GM15510 (cell line): Measurements from ENCODE around the gene MIPOL1.

Experiments used
- POLR2A ChIP-seq: IDR thresholded peaks from 3 replicates; pipeline ENCODE4 v1.6.1; 2011; ENCODE audit warnings: borderline replicate concordance; ENCODE audit not compliant: insufficient read length; ENCODE audit errors: extremely low read depth

Gene MIPOL1

GRCh38 chr14:37179896-37180502 is 17.7 kb upstream of the MIPOL1 start:
- TF ChIP-seq POLR2A = no peak

- TF ChIP-seq POLR2A = no peak
Observed at GRCh38 chr14:37181441-37181840, 16.3 kb upstream of the MIPOL1 start.

- TF ChIP-seq POLR2A = no peak
Observed at GRCh38 chr14:37185670-37186069, 12.1 kb upstream of the MIPOL1 start.

GRCh38 chr14:37186865-37187264 is 10.9 kb upstream of the MIPOL1 start:
- no peak for TF ChIP-seq POLR2A

GRCh38 chr14:37187294-37187693 is 10.4 kb upstream of the MIPOL1 start:
- TF ChIP-seq POLR2A = no peak

- no peak for TF ChIP-seq POLR2A
Observed at GRCh38 chr14:37194698-37195097, 3.0 kb upstream of the MIPOL1 start.

- TF ChIP-seq POLR2A = no peak
Observed at GRCh38 chr14:37195327-37195726, 2.4 kb upstream of the MIPOL1 start.

GRCh38 chr14:37196604-37197420 is 925 bp upstream of the MIPOL1 start:
- TF ChIP-seq POLR2A = no peak

- TF ChIP-seq POLR2A = no peak
Observed at GRCh38 chr14:37198273-37198598, 499 bp downstream of the MIPOL1 start.

- TF ChIP-seq POLR2A = no peak
Observed at GRCh38 chr14:37198907-37199306, 1.2 kb downstream of the MIPOL1 start.

- TF ChIP-seq POLR2A = no peak
Observed at GRCh38 chr14:37201724-37202123, 4.0 kb downstream of the MIPOL1 start.

- no peak for TF ChIP-seq POLR2A
Observed at GRCh38 chr14:37202265-37202664, 4.5 kb downstream of the MIPOL1 start.

GRCh38 chr14:37202812-37203211 is 5.1 kb downstream of the MIPOL1 start:
- no peak for TF ChIP-seq POLR2A

- no peak for TF ChIP-seq POLR2A
Observed at GRCh38 chr14:37203423-37203822, 5.7 kb downstream of the MIPOL1 start.

- TF ChIP-seq POLR2A = no peak
Observed at GRCh38 chr14:37210448-37210847, 12.7 kb downstream of the MIPOL1 start.

GRCh38 chr14:37213016-37213415 is 15.3 kb downstream of the MIPOL1 start:
- no peak for TF ChIP-seq POLR2A
